ENCODE measurements around the gene PKDCC. TPM values are rescaled to one million over a fixed set of nuclear protein-coding genes. Genes with fewer than 3 reads are reported as not detected.

The PKDCC gene
- total RNA-seq, 4 donors from 2014 or later: 5.9 to 21.4 (median 12.7) TPM

GRCh38 chr2:42035241-42035640 lies 12.6 kb upstream of the PKDCC start:
- intact Hi-C loops (cut with DNase I): no loop called here
- no peaks in the 10 kb centered on the region for H3K27me3 ChIP-seq
- DNase-seq: no peak
- no peak overlapping the region for H3K27ac ChIP-seq
- no peaks in the 10 kb centered on the region for H3K9me3 ChIP-seq
- H3K36me3 ChIP-seq: no peaks in the 10 kb centered on the region
- H3K4me1 ChIP-seq: peaks cover 5 to 8% of the 10 kb centered on the region in 2 donors
- WGBS, 2 donors: 86 to 92% methylated on average over 2 to 5 of the region's 5 CpGs
- TF ChIP-seq POLR2A (IDR thresholded peaks at IDR 0.05): no peak
- TF ChIP-seq CTCF (IDR thresholded peaks at IDR 0.05): no peak
- H3K4me3 ChIP-seq (replicated peaks in 1 of 3): no peak overlapping the region

- no peak for TF ChIP-seq POLR2A (IDR thresholded peaks at IDR 0.05)
- TF ChIP-seq CTCF (IDR thresholded peaks at IDR 0.05): no peak
- H3K4me1 ChIP-seq: peaks cover 5 to 6% of the 10 kb centered on the region in 2 donors
- intact Hi-C loops (cut with DNase I): no loop called here
- H3K36me3 ChIP-seq: no peaks in the 10 kb centered on the region
- H3K9me3 ChIP-seq: no peaks in the 10 kb centered on the region
- no peak for DNase-seq
- H3K4me3 ChIP-seq (replicated peaks in 1 of 3): no peak overlapping the region
- H3K27ac ChIP-seq: no peak overlapping the region
- 73 to 77% methylated on average over 7 of the region's 7 CpGs for WGBS, 2 donors
- H3K27me3 ChIP-seq: no peaks in the 10 kb centered on the region
These were observed 11.4 kb upstream of the PKDCC start for GRCh38 chr2:42036413-42036812.

- Histone ChIP-seq H3K9me3 (no peaks in the 10 kb centered on the region), H3K36me3 (no peaks in the 10 kb centered on the region), H3K27me3 (no peaks in the 10 kb centered on the region), H3K4me1 (peaks cover 5 to 6% of the 10 kb centered on the region in 2 donors), H3K27ac (no peak overlapping the region), H3K4me3 (replicated peaks in 1 of 3) (no peak overlapping the region)
- WGBS, 2 donors: 86 to 89% methylated on average over 8 of the region's 8 CpGs
- intact Hi-C loops (cut with DNase I): no loop called here
- DNase-seq: no peak
- TF ChIP-seq POLR2A (IDR thresholded peaks at IDR 0.05): no peak
- TF ChIP-seq CTCF (IDR thresholded peaks at IDR 0.05): no peak
These were observed 10.9 kb upstream of the PKDCC start for GRCh38 chr2:42036940-42037339.

GRCh38 chr2:42040643-42041278 lies 7.1 kb upstream of the PKDCC start:
- no peaks in the 10 kb centered on the region for H3K27me3 ChIP-seq
- WGBS, 2 donors: 60 to 62% methylated on average over 9 of the region's 9 CpGs

More at GRCh38 chr2:42040643-42041278, 7.1 kb upstream of the PKDCC start:
- TF ChIP-seq CTCF (IDR thresholded peaks at IDR 0.05) (no peak), POLR2A (IDR thresholded peaks at IDR 0.05) (no peak)
- DNase-seq: no peak
- intact Hi-C loops (cut with DNase I): no loop called here
- no peak overlapping the region for H3K4me3 ChIP-seq (replicated peaks in 1 of 3)
- no peaks in the 10 kb centered on the region for H3K9me3 ChIP-seq
- H3K36me3 ChIP-seq: no peaks in the 10 kb centered on the region
- H3K4me1 ChIP-seq: no peaks in the 10 kb centered on the region
- no peak overlapping the region for H3K27ac ChIP-seq
